GM23338 (cell line): ENCODE results near the gene PAIP2B. TPM values are rescaled to one million over a fixed set of nuclear protein-coding genes. Genes with fewer than 3 reads are reported as not detected.

Source experiments
- ATAC-seq: fragments of 200-7000 bp; cut with Tn5 transposase; 3 replicates; pipeline ENCODE4 v1.9.1; 2020
- DNase-seq: peaks from one replicate; pipeline ENCODE4 v3.0.0-alpha.2; 2015; ENCODE audit warnings: low spot score
- H2AFZ ChIP-seq: fragments of 200-600 bp; sonication (generic); 2 replicates; pipeline ENCODE4 v1.8.0; 2016; ENCODE audit warnings: antibody characterized with exemption, mild to moderate bottlenecking, moderate library complexity
- H3F3A ChIP-seq: fragments of 200-600 bp; sonication (generic); replicated peaks from 2 replicates; pipeline ENCODE4 v1.8.0; 2017; ENCODE audit warnings: antibody characterized with exemption, mixed run types, low read depth
- H3K27ac ChIP-seq: fragments of 200-600 bp; sonication (generic); 2 replicates; pipeline ENCODE4 v1.6.1; 2016; ENCODE audit warnings: low read depth
- H3K27me3 ChIP-seq: fragments of 200-600 bp; sonication (generic); 2 replicates; pipeline ENCODE4 v1.8.0; 2016; ENCODE audit warnings: mild to moderate bottlenecking, mixed run types, moderate library complexity; ENCODE audit not compliant: insufficient read depth
- H3K36me3 ChIP-seq: fragments of 200-600 bp; sonication (generic); 2 replicates; pipeline ENCODE4 v1.8.0; 2016; ENCODE audit warnings: mild to moderate bottlenecking; ENCODE audit not compliant: insufficient read depth
- H3K4me1 ChIP-seq: fragments of 200-600 bp; sonication (generic); 2 replicates; pipeline ENCODE4 v1.8.0; 2016; ENCODE audit warnings: mild to moderate bottlenecking, moderate library complexity; ENCODE audit not compliant: insufficient read depth
- H3K4me2 ChIP-seq: fragments of 200-600 bp; sonication (generic); 2 replicates; pipeline ENCODE4 v1.7.1; 2017; ENCODE audit warnings: mixed run types
- H3K4me3 ChIP-seq: fragments of 200-600 bp; sonication (generic); 2 replicates; pipeline ENCODE4 v1.6.1; 2016; ENCODE audit warnings: mixed run types
- H3K79me2 ChIP-seq: fragments of 200-600 bp; sonication (generic); replicated peaks from 2 replicates; pipeline ENCODE4 v1.8.0; 2017; ENCODE audit warnings: mild to moderate bottlenecking; ENCODE audit not compliant: insufficient read depth
- H3K9me2 ChIP-seq: fragments of 200-600 bp; sonication (generic); 2 replicates; pipeline ENCODE4 v1.8.0; 2017; ENCODE audit not compliant: insufficient read depth
- H4K20me1 ChIP-seq: fragments of 200-600 bp; sonication (generic); replicated peaks from 2 replicates; pipeline ENCODE4 v1.8.0; 2017; ENCODE audit warnings: mild to moderate bottlenecking; ENCODE audit not compliant: insufficient read depth
- H3K27ac Mint-ChIP-seq: 2 replicates; pipeline ENCODE4 v1.8.0; 2020; ENCODE audit warnings: inconsistent platforms, mild to moderate bottlenecking, moderate library complexity, mixed read lengths
- H3K27me3 Mint-ChIP-seq: 3 replicates; pipeline ENCODE4 v1.8.0; 2022; ENCODE audit warnings: low read depth, mild to moderate bottlenecking, moderate library complexity, mixed read lengths, inconsistent platforms; ENCODE audit not compliant: insufficient read depth, poor library complexity
- H3K36me3 Mint-ChIP-seq: 3 replicates; pipeline ENCODE4 v1.8.0; 2021; ENCODE audit warnings: low read depth, mild to moderate bottlenecking, inconsistent platforms, moderate library complexity, mixed read lengths
- H3K4me1 Mint-ChIP-seq: 3 replicates; pipeline ENCODE4 v1.8.0; 2020; ENCODE audit warnings: mild to moderate bottlenecking, inconsistent platforms, mixed read lengths
- H3K4me3 Mint-ChIP-seq: 3 replicates; pipeline ENCODE4 v1.8.0; 2021; ENCODE audit warnings: moderate library complexity, mild to moderate bottlenecking, inconsistent platforms, mixed read lengths
- H3K9me3 Mint-ChIP-seq: 3 replicates; pipeline ENCODE4 v1.8.0; 2020; ENCODE audit warnings: moderate library complexity, mild to moderate bottlenecking, inconsistent platforms, mixed read lengths
- CREB1 ChIP-seq: fragments of 250-450 bp; sonication (Bioruptor Pico); IDR thresholded peaks from 2 replicates; pipeline ENCODE4 v1.5.0; 2020; ENCODE audit warnings: low read depth, mild to moderate bottlenecking, moderate library complexity
- EZH2 ChIP-seq: fragments of 200-600 bp; sonication (generic); IDR thresholded peaks from one replicate; pipeline ENCODE4 v1.8.0; 2017; ENCODE audit warnings: antibody characterized with exemption, mild to moderate bottlenecking, low read depth; ENCODE audit not compliant: unreplicated experiment
- EZH2phosphoT487 ChIP-seq: fragments of 200-600 bp; sonication (generic); IDR thresholded peaks from one replicate; pipeline ENCODE4 v1.8.1; 2018; ENCODE audit warnings: antibody characterized with exemption; ENCODE audit not compliant: unreplicated experiment
- NANOG ChIP-seq: IDR thresholded peaks from 2 replicates; pipeline ENCODE4 v1.6.1; 2016; ENCODE audit warnings: antibody characterized with exemption, borderline replicate concordance
- POLR2AphosphoS5 ChIP-seq: IDR thresholded peaks from 2 replicates; pipeline ENCODE4 v1.6.1; 2016; ENCODE audit warnings: antibody characterized with exemption, low read depth
- STAT1 ChIP-seq: IDR thresholded peaks from one replicate; pipeline ENCODE4 v1.6.1; 2016; ENCODE audit warnings: antibody characterized with exemption; ENCODE audit not compliant: unreplicated experiment
- ZNF114 ChIP-seq: fragments of 250-450 bp; sonication (Bioruptor Pico); IDR thresholded peaks from 2 replicates; pipeline ENCODE4 v1.5.0; 2020; ENCODE audit warnings: mild to moderate bottlenecking, moderate library complexity
- ZNF331 ChIP-seq: fragments of 250-450 bp; sonication (Bioruptor Pico); IDR thresholded peaks from 2 replicates; pipeline ENCODE4 v1.5.0; 2020; ENCODE audit warnings: low read depth, mild to moderate bottlenecking, moderate library complexity
- polyA plus RNA-seq: library from polyadenylated mRNA; unstranded; fragments of >200 nt; fragmentation: Nextera tagmentation; extraction: Ambion mirVana; gene quantifications from 2 replicates; pipeline ENCODE4 v1.2.1, GENCODE V29; 2016
- total RNA-seq: library from RNA; depleted of rRNA; stranded (reverse); fragments of >200 nt; shearing (Covaris generic); gene quantifications from 2 replicates; pipeline ENCODE4 v1.2.3, GENCODE V29; 2014
- TF ChIP-seq, protein P1 (sequence below): IDR thresholded peaks from one replicate; pipeline ENCODE4 v1.6.1; 2018; ENCODE audit warnings: antibody characterized with exemption; ENCODE audit not compliant: unreplicated experiment
- TF ChIP-seq, protein P2 (sequence below): IDR thresholded peaks from 2 replicates; pipeline ENCODE4 v1.6.1; 2016; ENCODE audit warnings: antibody characterized with exemption

PAIP2B gene
- total and polyA plus RNA-seq, 2 experiments from 2014 or later, result 7.6 to 29.7 TPM

DNA sequence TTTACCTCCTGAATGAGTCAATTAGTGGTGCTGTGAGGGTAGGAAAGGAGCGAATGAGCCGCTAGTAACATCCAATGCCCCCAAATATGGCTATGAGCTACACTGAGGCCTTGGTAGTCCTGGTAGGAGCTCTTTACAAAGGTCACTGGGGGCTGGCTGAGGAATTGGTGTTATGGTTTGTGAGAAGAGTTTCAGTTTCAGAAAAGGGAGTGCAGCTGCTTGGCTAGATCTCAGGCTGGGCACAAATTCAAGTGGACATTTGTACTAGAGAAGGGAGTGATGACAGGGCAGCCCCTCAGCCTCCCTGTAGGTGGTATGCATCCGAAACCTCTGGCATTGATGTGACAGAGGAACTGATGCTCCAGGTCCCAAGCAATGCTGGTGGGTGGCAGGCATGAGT is 13.9 kb upstream of the PAIP2B start (continued):
- TF ChIP-seq, protein P1, sequence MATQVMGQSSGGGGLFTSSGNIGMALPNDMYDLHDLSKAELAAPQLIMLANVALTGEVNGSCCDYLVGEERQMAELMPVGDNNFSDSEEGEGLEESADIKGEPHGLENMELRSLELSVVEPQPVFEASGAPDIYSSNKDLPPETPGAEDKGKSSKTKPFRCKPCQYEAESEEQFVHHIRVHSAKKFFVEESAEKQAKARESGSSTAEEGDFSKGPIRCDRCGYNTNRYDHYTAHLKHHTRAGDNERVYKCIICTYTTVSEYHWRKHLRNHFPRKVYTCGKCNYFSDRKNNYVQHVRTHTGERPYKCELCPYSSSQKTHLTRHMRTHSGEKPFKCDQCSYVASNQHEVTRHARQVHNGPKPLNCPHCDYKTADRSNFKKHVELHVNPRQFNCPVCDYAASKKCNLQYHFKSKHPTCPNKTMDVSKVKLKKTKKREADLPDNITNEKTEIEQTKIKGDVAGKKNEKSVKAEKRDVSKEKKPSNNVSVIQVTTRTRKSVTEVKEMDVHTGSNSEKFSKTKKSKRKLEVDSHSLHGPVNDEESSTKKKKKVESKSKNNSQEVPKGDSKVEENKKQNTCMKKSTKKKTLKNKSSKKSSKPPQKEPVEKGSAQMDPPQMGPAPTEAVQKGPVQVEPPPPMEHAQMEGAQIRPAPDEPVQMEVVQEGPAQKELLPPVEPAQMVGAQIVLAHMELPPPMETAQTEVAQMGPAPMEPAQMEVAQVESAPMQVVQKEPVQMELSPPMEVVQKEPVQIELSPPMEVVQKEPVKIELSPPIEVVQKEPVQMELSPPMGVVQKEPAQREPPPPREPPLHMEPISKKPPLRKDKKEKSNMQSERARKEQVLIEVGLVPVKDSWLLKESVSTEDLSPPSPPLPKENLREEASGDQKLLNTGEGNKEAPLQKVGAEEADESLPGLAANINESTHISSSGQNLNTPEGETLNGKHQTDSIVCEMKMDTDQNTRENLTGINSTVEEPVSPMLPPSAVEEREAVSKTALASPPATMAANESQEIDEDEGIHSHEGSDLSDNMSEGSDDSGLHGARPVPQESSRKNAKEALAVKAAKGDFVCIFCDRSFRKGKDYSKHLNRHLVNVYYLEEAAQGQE, result no peak
- no peak for TF ChIP-seq STAT1
- TF ChIP-seq, protein P2, sequence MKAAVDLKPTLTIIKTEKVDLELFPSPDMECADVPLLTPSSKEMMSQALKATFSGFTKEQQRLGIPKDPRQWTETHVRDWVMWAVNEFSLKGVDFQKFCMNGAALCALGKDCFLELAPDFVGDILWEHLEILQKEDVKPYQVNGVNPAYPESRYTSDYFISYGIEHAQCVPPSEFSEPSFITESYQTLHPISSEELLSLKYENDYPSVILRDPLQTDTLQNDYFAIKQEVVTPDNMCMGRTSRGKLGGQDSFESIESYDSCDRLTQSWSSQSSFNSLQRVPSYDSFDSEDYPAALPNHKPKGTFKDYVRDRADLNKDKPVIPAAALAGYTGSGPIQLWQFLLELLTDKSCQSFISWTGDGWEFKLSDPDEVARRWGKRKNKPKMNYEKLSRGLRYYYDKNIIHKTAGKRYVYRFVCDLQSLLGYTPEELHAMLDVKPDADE, result no peak

DNA sequence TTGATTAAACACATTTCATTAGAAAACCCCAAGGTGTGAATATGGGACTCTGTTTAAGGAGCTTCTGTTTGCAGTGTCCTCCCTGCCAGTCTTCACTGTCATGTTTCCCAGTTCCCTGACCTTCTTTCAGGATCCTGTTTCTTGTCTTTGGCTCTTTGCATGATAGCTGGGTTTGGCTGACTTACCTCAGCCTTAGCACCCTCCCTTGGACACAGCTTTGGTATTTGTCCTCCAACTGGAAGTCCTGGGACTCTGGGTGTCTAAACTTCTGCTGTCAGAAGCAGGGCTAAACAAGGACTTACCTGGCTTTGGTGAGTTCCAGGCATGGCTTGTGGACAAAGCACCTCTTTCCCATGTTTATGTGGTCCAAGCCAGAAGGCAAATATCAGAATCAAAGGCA is 11.2 kb upstream of the PAIP2B start:
- peaks cover 15% of the 10 kb centered on the region for H3K4me1 ChIP-seq
- Mint-ChIP-seq H3K4me3 (no peak overlapping the region), H3K9me3 (peaks cover 16% of the 10 kb centered on the region), H3K36me3 (peaks cover 13% of the 10 kb centered on the region; the same call in 2 of the 3 replicates), H3K4me1 (peaks cover 13% of the 10 kb centered on the region), H3K27me3 (no peaks in the 10 kb centered on the region), H3K27ac (no peak overlapping the region; the same call in 1 of the 2 replicates)
- H3F3A ChIP-seq, result no peaks in the 10 kb centered on the region
- no peaks in the 10 kb centered on the region for H3K79me2 ChIP-seq
- H3K9me2 ChIP-seq, result peaks cover 10% of the 10 kb centered on the region
- H2AFZ ChIP-seq, result peak overlapping the region; percentile 47; the same call in 1 of the 2 replicates
- no peak overlapping the region for H3K4me3 ChIP-seq
- no peak overlapping the region for H3K4me2 ChIP-seq
- ATAC-seq (no peak), DNase-seq (no peak)
- peaks cover 3% of the 10 kb centered on the region; the same call in 1 of the 2 replicates for H3K36me3 ChIP-seq
- no peaks in the 10 kb centered on the region for H3K27me3 ChIP-seq
- no peak for TF ChIP-seq STAT1
- TF ChIP-seq ZNF331, result no peak
- TF ChIP-seq CREB1 (CRISPR knock-in tag), result no peak
- no peak for TF ChIP-seq NANOG
- no peak overlapping the region for H3K27ac ChIP-seq
- H4K20me1 ChIP-seq, result no peaks in the 10 kb centered on the region; the same call in 1 of the 2 replicates

DNA sequence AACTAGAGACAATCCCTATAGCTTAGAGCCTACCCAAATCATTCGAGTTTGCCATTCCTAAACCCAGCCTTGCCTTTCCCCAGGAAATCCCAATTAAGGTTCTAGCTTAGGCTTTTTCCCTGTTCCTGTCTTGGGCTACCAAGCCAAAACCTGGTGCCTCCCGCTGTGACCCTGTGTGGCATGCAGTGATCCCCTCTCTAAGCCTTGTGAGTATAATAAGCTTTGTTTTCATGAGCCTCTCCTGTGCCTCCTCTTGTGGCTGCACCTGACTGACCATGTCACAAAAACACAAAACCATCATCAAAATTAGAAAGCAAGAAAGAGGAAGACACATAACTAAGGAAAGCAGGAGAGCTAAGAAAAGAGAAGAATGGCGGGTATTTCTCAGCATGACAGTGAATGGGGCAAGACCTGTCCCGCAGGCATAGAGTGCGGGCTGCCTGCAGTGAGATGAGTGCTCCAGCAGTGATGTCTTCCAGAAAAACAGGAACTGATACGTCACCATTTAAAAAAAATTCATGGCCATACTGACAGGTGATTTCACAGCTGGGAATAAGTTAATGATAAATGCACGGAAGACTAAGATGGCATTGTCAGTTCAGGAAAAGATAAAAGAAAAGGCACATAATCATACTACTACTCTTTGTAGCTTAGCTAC is 9.2 kb upstream of the PAIP2B start:
- Mint-ChIP-seq H3K4me3 (no peak overlapping the region), H3K9me3 (peaks cover 36% of the 10 kb centered on the region), H3K27ac (no peak overlapping the region), H3K4me1 (peaks cover 12% of the 10 kb centered on the region), H3K36me3 (peaks cover 22% of the 10 kb centered on the region), H3K27me3 (no peaks in the 10 kb centered on the region)
- H3K9me2 ChIP-seq, result peaks cover 3% of the 10 kb centered on the region; the same call in 1 of the 2 replicates
- H2AFZ ChIP-seq, result peak overlapping the region; percentile 38
- no peaks in the 10 kb centered on the region; the same call in 1 of the 2 replicates for H4K20me1 ChIP-seq
- H3F3A ChIP-seq, result no peaks in the 10 kb centered on the region
- H3K27ac ChIP-seq, result no peak overlapping the region
- H3K79me2 ChIP-seq, result no peaks in the 10 kb centered on the region
- no peak overlapping the region for H3K4me2 ChIP-seq
- no peaks in the 10 kb centered on the region for H3K27me3 ChIP-seq
- H3K4me1 ChIP-seq, result peaks cover 11% of the 10 kb centered on the region
- peak; percentile 91 for ATAC-seq
- peaks cover 5% of the 10 kb centered on the region; the same call in 1 of the 2 replicates for H3K36me3 ChIP-seq
- H3K4me3 ChIP-seq, result no peak overlapping the region
- peak; percentile 51 for DNase-seq
- TF ChIP-seq EZH2phosphoT487, result no peak
- TF ChIP-seq POLR2AphosphoS5, result no peak
- TF ChIP-seq ZNF114, result no peak
- peak; percentile 31; the same call in 1 of the 2 replicates for TF ChIP-seq CREB1 (CRISPR knock-in tag)
- no peak for TF ChIP-seq EZH2
